GM18499 (cell line): ENCODE data around the gene FSTL4.

ENCODE experiments used
- ATAC-seq: cut with Tn5 transposase; IDR thresholded peaks from one replicate; pipeline ENCODE4 v1.9.1; 2021; ENCODE audit warnings: moderate number of reproducible peaks; ENCODE audit not compliant: insufficient read depth, unreplicated experiment

FSTL4 gene

DNA sequence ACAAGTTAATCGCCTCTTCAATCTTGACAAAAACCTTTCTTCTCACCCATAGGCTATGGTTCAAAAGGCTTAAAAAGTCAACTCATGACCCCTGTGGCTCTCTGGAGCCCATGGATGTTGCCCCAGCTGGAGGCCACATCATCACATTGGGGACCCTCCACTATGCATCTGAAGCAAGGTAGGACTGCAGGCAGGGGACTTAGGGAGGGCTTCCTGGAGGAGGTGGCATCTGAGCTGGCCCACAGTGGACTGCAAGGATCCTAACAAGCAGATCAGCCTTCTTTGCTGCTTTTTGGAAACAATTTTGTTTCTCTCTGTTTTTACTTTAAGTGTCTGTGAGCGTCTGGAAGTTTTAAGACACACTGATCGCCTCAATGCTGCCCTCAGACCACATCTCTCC is 325.9 kb downstream of the FSTL4 start:
- no peak for ATAC-seq

DNA sequence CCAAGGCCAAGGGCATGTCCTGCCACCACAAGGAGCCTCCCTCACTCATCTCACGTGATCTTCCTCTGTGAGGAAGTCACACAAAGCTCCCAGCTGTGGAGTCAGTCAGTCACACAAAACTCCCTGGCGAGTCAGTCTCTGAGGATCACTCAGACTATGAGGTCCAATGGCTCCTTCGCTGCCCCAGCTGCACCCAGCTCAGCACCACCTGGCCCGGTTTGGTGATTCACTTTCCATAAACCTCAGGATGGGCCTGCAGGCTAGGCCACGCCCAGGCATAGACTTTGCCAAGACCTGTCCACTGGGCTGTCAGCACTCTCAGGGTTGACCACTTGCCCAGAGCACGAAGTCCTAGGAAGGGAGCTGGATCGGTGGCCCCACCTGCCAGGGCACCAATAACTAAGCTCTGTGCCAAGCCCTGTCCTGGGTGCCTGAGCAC is 326.7 kb downstream of the FSTL4 start:
- ATAC-seq, result no peak

DNA sequence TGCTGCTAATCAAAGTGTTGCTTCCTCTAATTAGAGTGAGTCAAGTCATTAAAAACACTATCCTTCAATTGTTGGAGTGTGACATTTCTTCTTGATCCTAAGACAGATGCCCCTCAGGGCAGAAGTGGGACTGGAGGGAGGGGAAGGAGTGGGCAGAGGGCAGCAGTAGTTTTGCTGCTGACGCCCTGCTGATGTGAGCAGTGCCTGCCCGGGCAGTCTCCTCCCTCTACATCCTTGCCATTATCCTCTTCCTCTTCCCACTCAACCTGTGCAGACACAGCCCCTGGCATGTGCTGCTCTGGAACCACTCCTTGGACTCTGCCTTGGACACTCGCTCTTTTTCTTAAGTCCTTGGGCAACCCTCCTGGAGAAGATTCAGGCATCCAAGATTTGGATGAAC is 328.0 kb downstream of the FSTL4 start:
- no peak for ATAC-seq

DNA sequence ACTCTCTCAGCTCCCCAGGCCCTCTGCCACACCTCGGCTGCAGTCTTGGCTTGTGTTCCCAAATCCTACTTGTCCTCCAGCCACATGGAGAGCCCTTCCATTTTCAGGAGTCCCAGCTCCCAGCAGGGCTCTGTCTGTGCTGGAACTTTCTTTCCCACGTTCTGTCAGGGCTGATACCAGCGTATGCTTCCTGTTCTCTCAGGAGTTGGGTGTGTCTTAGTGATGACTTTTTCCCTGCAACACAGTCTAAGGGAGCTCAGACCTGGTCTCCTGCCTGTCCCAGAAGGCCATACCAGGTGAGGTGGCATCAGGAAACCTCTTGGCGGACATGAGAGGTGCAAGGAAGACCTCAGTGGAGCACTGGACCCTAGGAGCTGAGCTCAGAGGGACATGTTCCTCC is 334.0 kb downstream of the FSTL4 start:
- no peak for ATAC-seq

DNA sequence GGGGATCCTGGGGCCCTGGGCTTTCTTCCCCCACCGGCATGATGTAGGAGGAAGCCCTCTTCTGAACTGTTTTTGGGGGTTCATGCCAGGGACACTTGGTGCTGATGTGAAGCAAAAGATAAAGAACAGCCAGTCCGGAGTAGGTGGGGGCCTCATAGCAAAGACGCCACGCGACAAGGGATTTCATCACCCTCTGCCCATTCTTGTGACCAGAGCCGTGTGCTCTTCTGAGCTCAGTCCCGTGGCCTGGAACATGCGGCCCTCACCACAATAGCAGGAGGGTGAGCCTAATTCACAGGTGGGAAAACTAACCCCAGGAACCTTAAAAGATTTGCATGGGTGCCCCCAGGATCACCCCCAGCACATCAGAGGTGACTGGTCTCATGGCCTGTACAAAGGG is 334.6 kb downstream of the FSTL4 start:
- no peak for ATAC-seq

DNA sequence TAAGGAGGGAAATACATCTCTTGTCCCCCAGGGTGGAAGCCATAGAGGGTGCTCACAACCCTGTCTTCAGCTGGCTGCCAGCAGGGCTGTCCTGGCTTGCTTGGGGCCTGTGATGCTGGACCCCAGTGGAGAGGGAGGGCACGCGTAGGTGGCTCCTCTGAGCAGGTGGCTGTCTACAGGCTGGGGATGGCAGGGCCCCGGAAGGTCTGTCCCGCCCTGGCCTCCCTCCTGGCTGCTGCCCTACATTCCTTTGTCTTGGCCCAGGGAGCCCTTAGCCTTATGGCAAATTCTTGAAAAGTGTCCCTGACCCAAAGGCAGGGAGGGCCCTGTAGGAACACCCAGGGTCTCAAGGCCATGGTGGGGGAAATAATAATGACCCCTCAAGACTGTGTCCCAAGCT is 336.2 kb downstream of the FSTL4 start:
- no peak for ATAC-seq

DNA sequence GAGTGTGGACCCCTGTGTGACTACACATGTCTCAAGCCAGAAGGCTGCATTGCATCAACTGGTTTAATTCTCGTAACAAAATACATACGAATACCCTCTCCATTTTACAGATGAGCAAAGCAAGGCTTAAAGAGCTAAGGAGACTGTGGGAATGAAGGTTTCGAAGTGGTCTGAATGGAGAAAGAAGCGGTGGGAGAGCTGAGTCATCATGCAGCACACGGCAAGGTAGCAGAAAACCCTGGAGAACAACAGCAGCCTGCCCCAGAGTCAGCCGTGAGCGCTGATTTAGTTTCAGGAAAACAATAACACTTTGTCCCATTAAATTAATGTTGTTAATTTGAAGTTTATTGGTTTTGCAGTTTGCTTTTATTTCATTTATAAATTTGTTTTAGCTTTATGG is 336.7 kb downstream of the FSTL4 start:
- ATAC-seq, result no peak

DNA sequence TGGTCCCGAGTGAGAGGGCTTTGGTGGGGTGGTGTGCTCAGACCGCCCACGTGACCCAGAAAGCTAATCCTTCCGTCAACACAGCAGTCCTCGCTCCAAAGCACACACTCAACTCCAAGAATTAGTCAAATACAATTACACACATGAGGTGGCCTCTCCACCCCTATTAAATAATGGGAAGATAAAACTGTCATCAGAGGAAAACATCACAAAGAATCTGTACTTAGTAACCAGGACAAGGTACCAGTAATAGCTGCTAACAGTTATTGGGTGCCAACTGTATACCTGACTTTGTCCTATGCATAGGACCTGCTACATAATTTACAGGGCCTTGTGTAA is 337.8 kb downstream of the FSTL4 start:
- ATAC-seq, result no peak

DNA sequence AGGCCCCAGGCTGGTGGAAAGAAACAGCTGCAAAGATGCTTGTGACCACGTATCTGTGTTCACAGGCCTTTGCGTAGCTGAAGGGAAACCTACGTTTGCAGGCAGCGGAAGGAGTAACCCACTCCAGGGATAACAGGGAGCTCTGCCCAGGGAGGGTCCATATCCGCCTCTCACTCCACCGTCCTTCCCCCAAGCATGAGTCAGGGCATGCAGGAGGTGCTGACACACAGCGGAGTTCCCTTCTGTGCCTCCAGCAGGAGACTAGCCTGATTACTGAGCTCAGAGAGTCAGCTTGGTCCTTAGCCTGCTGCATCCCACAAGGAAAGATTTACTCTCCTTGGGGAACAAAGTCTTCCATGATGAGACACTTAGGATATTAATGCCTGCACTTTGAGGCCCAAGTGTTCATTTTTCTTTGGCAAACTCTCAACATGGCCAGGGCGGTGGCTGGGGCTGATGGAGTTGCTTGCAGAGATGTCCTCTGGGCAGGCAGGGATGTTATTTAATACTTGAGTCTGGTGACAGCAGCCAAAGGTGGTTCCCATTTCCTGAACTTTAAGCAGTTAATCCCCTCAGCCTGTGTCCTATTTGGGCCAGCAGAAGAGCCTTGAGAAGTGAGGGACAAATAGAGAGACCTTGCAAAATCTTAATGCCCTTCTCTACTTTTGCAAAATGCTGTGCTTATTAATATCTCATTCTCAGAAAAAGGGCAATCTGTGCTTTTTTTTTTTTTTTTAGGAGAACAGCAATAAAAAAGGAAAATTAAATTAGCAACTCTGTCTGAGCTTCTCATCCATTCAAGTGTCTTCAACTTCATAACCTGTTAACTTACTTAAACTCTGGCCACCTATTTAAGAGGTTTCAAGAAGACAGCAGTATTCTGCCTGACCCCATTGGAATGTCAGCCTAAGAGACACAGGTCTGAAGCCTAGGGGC is 338.4 kb downstream of the FSTL4 start:
- no peak for ATAC-seq

DNA sequence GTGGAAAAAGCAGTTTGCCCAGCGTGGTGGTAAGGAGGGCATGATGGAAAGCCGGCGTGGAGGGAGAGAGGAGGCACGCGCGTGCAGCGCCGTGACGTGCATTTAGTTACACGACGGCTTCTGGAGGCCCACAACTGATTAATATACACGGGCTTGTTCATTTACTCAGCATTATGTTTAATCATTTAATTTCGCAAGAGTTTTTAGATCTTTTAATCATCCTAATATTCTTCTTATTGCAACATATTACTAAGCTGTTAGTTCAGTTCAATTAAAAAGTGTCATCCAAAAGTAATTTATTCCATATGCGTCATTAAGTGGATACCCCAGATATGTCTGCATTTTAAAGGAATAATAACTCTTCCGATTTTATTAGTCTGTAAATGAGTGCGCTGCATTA is 340.0 kb downstream of the FSTL4 start:
- no peak for ATAC-seq

DNA sequence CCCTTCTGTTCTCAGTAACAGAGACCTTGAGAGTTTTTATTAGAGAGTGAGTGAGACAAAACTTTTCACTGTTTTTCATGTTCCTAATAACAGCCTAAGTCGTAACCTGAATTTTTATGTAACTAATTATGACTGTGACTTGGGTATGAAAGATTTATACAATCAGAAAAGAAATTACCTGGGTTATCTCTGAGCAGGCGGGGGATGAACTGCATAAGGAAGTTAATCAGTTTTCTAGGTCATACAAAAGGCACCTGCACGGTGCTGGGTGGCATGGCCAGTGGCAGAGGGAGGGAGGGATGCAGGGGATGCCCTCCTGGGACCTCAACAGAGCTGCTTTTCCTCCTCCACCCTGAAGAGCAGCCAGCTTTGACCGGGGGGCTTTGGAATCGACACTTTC is 340.7 kb downstream of the FSTL4 start:
- ATAC-seq, result no peak

DNA sequence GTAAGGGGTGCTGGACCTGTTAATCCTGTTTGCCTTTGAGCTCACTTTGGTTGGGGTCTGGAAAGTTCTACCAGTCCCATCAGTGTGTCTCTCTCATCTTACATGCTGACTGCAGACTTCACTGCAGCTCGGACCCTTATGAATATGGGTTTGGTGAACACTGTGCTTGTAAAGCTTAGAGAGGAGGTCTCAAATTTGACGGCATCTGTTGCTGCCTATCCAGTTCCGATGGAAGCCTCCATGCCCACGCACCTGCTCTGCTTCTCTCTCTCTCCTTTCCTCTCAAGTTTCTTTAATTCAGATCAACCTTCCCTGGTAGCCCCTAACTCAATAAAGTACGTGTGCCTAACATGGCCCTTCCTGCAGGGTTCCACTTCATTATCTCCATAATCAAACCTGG is 342.6 kb downstream of the FSTL4 start:
- ATAC-seq, result no peak

DNA sequence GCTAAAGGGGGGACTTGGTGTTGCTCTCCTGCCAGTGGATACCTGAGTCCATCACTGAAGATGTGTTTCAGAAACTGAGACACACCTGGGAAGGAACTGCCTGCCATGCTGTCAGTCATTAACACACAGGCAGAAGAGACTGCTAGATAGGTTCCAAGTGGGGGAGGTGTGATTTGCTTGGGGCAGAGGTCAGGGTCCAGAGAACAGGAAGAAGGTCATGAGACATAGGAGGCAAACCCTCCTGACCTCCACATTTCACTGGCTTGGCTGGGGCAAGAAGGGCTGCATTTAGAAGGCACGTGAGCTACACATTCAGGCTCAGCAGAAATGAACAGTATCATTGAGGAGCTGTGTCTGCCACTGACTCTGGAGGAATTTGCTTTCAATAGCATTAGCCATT is 344.7 kb downstream of the FSTL4 start:
- no peak for ATAC-seq

DNA sequence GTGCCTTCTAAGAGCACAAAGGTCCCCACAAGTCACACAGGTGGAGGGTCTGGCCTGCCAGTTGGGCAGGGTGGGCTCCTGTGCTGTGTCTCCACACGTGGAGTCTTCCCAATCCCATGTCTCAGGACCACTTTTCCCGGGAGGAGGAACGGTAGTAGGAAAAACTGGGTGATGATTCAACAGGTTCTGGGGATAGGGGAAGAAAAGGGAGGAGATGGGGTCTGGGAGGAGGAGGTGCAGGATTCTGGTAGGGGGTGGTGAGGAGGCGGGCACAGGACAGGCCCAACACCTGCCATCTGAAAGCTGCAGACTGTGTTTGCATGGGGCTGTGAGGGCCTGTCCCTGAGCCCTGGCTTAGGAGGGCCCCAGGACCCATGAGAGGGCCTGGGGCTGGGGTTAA is 345.4 kb downstream of the FSTL4 start:
- ATAC-seq, result no peak

DNA sequence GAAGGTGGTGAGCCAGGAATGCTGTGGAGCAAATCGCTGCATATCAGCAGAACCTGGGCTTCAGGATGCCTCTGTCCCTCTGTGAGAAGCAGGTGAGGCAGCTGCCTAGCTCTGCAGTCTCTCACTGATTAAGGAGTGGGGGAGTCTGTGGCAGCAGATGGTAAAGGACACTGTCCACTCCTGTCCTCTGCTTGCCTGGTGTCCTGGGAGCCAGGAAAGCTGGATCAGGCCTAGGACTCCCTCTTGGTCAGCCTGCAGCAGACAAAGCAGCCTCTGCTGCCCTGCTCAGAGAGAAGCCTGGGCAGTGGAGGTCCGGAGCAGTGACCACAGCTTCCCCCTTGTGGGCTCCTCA is 345.8 kb downstream of the FSTL4 start:
- no peak for ATAC-seq

DNA sequence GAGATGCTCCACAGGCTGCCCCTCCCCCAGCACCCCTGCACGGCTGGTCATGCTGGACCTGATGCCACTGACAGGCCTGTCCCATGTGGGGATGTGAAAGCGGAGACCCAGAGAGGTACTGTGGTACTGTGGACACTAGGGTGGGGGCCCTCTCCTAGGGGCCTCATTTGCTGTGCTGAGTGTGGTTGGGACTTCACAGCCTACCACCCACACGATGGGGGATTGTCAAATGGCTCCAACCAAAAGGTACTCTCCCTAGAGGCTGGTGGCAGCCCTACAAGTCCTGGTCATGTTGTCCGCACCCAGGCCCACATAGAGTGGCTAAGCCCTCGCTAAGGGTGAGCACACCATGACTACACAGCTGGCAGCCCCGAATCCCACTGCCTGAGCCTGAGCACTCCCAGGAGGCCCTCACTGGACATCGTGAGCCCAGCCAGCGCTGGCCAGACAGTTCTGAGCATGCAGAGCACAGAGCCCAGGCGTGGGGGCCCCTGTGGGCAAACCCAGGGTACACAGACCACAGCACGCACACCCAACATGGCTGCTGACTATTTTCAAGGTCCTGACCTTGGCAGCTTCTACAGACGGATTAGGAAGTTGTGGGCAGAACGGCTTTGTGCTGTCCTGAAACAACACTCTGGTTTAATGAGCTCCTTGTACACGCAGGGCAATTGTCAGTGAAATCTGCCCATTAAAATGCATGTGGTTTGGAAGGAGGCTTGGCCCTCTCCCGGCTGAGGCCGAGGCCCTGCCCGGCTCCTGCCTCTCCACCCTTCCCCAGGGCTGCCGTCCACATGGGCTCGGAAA is 346.4 kb downstream of the FSTL4 start:
- no peak for ATAC-seq

DNA sequence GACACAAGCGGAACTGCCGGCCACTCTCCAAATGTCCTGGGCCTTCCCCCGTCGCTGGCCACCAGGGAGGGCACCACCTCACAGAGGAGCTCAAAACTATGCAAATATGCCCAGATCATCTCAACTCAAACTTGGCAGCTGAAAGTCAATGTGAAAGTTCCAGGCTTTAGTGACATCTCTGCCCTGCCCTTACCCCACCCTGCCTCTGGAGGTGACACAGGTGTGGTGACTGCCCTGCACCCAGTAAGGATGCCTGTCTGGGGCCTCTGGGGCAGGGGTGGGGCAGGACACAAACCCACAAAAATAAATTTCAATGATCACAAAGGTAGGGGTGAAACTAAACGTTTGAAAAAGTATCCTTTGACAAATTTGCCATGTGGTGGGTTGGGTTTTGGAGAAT is 347.1 kb downstream of the FSTL4 start:
- no peak for ATAC-seq

DNA sequence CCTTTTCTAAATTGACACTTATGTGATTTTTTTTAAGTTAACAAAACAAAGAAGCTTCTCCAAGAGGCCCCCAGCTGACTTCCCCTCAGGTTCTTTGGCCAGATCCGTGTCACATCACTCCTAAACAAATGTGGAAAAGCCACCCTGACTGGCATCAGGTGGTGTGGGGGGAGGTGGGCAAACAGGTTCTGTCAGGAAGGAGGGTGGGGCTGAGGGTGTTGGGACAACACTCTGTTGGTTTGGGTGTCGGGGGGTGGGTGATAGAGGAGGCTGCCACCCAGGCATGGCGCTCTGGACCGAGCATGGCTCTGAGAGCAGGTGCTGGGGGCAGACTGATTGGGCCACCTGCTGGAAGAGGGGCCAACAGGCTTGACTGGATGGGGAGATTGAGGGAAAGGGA is 349.7 kb downstream of the FSTL4 start:
- ATAC-seq, result no peak

DNA sequence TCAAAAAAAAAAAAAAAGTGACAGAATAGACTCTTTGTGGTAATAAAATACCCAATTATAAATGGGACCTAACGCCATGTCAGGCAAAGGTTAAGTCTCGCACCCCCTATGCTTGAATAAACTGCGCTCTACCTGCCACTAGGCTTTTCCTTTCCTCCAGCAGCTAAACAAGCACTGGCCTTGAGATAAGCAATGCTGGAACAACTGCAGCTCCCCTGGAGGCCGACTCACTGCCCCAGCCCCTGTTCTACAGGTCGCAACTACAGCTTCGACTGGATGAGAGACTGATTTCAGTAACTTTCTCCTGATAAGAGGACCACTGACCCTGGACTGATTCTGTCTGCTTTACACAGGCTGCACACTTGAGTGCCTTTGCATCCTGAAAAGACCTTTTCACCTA is 350.3 kb downstream of the FSTL4 start:
- no peak for ATAC-seq

DNA sequence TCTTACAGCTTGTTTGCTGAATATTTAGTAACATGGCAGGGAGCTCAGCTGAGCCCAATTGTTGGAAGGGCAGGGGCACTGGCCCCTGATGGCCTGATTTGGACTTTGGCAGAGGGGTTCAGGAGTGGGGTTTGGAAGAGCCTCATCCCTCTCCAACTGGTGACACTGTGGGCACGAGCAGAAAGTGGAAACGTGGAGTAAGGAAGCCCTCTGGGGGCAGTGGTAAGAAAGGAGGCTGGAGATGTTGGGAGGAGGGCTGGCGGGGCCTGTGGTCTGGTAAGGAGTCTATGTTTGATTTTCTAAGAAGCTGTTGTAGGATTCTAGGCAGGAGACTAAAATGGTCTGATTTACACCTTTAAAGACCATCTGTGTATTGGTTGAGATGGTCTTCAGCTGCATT is 351.6 kb downstream of the FSTL4 start:
- ATAC-seq, result no peak

DNA sequence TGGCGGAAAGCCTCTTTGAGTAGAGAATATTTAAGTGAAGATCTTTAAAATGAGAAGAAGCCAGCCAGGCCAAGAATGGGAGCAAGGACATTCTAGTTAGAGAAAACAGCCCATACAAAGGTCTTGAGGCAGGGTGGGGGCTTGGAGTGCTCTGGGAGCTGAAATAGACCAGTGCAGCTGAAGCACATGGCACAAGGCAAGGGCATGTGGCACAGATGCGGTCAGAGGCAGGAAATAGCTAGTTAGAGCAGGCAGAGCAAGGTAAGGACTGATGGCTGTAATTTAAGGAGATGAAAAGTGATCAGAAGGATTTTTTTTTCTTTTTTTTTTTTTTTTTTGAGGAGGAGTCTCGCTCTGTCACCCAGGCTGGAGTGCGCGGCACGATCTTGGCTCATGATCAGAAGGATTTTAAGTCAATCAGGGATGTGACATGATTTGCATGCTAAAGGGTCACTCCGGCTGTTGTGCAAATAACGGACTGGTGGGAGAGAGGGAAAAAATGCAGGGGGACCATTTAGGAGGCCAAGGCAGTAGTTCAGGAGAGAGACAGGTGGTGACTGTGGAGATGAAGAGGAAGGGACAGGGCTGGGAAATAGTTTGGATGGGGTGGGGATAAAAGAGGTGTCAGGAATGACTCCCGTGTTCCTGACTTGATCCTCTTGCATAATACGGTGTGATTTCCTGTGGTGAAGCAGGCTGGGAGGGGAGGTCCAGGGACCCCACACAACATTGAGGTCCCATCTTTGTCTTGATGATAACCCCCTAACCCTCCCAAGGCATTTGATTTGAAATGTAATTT is 352.9 kb downstream of the FSTL4 start:
- ATAC-seq, result no peak
